BLaER1 treated with 17β-estradiol and CSF1 and Interleukin-3, amounts not matched to agents 10 nM and 100 nM (cell line): Measurements from ENCODE around the gene UBL4A.
"Not testable (repeated sequence)": the region's sequence is repeated elsewhere in the genome, so short reads cannot be mapped to it uniquely, and the experiment has no call there.

Experiments
- H3K27ac ChIP-seq, 11 experiments: shearing (Covaris generic); formaldehyde crosslinking; 2 replicates each; pipeline ENCODE4 v1.8.1; 2022
- H3K27me3 ChIP-seq, 11 experiments: shearing (Covaris generic); formaldehyde crosslinking; 2 replicates each; pipeline ENCODE4 v1.8.1; 2022
- H3K36me3 ChIP-seq, 11 experiments: shearing (Covaris generic); formaldehyde crosslinking; 2 replicates each; pipeline ENCODE4 v1.8.1; 2022
- H3K4me1 ChIP-seq, 10 experiments: shearing (Covaris generic); formaldehyde crosslinking; 2 replicates each; pipeline ENCODE4 v1.8.1; 2022
- H3K4me2 ChIP-seq, 11 experiments: shearing (Covaris generic); formaldehyde crosslinking; 2 replicates each; pipeline ENCODE4 v1.8.1; 2022
- H3K4me3 ChIP-seq, 10 experiments: shearing (Covaris generic); formaldehyde crosslinking; 2 replicates each; pipeline ENCODE4 v1.8.1; 2022
- H3K9ac ChIP-seq, 11 experiments: shearing (Covaris generic); formaldehyde crosslinking; 2 replicates each; pipeline ENCODE4 v1.8.1; 2022
- H3K9me3 ChIP-seq, 11 experiments: shearing (Covaris generic); formaldehyde crosslinking; replicated peaks in 1 of 11; 2 replicates each; pipeline ENCODE4 v1.8.1; 2022
- H4K20me1 ChIP-seq, 11 experiments: shearing (Covaris generic); formaldehyde crosslinking; 2 replicates each; pipeline ENCODE4 v1.8.1; 2022
- Cebpa-rat ChIP-seq, 11 experiments: shearing (Covaris generic); IDR thresholded peaks; 2 replicates each; pipeline ENCODE4 v1.8.1; 2022

The UBL4A gene

GRCh38 chrX:154506483-154507332 is 20.3 kb upstream of the UBL4A start:
- H3K27me3 ChIP-seq = peaks cover 9 to 82% (median 62%) of the 10 kb centered on the region in 11 experiments; a peak in 21 of 22 replicates
- H4K20me1 ChIP-seq = peaks cover 0 to 10% (median 0%) of the 10 kb centered on the region in 11 experiments; a peak in 2 of 22 replicates
- peaks cover 4 to 8% (median 7%) of the 10 kb centered on the region in 10 experiments; a peak in 19 of 20 replicates for H3K4me1 ChIP-seq
- H3K4me2 ChIP-seq = no peak overlapping the region
- H3K9me3 ChIP-seq = peaks cover 12 to 59% (median 32%) of the 10 kb centered on the region in 11 experiments; a peak in 21 of 22 replicates
- peaks cover 15 to 45% (median 22%) of the 10 kb centered on the region in 11 experiments; a peak in 19 of 22 replicates for H3K36me3 ChIP-seq
- no peak overlapping the region for H3K27ac ChIP-seq
- H3K9ac ChIP-seq = no peak overlapping the region
- no peak for TF ChIP-seq Cebpa-rat (IDR thresholded peaks at IDR 0.05)
- no peak overlapping the region for H3K4me3 ChIP-seq

- Histone ChIP-seq H3K9me3 (peaks cover 12 to 56% (median 30%) of the 10 kb centered on the region in 11 experiments; a peak in 21 of 22 replicates), H3K36me3 (peaks cover 15 to 45% (median 22%) of the 10 kb centered on the region in 11 experiments; a peak in 19 of 22 replicates), H3K4me1 (no peaks in the 10 kb centered on the region), H4K20me1 (peaks cover 0 to under 1% (median 0%) of the 10 kb centered on the region in 11 experiments; a peak in 1 of 22 replicates), H3K9ac (no peak overlapping the region), H3K4me3 (no peak overlapping the region), H3K4me2 (no peak overlapping the region), H3K27ac (no peak overlapping the region), H3K27me3 (peaks cover 9 to 81% (median 61%) of the 10 kb centered on the region in 11 experiments; a peak in 21 of 22 replicates)
- no peak for TF ChIP-seq Cebpa-rat (IDR thresholded peaks at IDR 0.05)
Measured at GRCh38 chrX:154505734-154506133, 19.3 kb upstream of the UBL4A start.

- Histone ChIP-seq H3K27me3 (peaks cover 17 to 85% (median 62%) of the 10 kb centered on the region in 11 experiments), H3K9me3 (peaks cover 0 to 30% (median 9%) of the 10 kb centered on the region in 11 experiments; a peak in 8 of 22 replicates), H4K20me1 (no peaks in the 10 kb centered on the region; a peak in 1 of 22 replicates), H3K36me3 (peaks cover 3 to 31% (median 14%) of the 10 kb centered on the region in 11 experiments; a peak in 14 of 22 replicates), H3K4me2 (no peak overlapping the region), H3K27ac (no peak overlapping the region), H3K4me3 (no peak overlapping the region), H3K9ac (no peak overlapping the region), H3K4me1 (no peaks in the 10 kb centered on the region)
- no peak for TF ChIP-seq Cebpa-rat (IDR thresholded peaks at IDR 0.05)
Measured at GRCh38 chrX:154502989-154503388, 16.6 kb upstream of the UBL4A start.

- Histone ChIP-seq H4K20me1 (no peaks in the 10 kb centered on the region; a peak in 1 of 22 replicates), H3K4me2 (no peak overlapping the region), H3K27ac (no peak overlapping the region), H3K4me3 (no peak overlapping the region), H3K9ac (no peak overlapping the region), H3K36me3 (peaks cover 3 to 22% (median 12%) of the 10 kb centered on the region in 11 experiments; a peak in 14 of 22 replicates), H3K4me1 (peaks cover 0 to 5% (median 0%) of the 10 kb centered on the region in 10 experiments; a peak in 2 of 20 replicates), H3K9me3 (peaks cover 0 to 29% (median 6%) of the 10 kb centered on the region in 11 experiments; a peak in 7 of 22 replicates), H3K27me3 (peaks cover 16 to 86% (median 69%) of the 10 kb centered on the region in 11 experiments)
- TF ChIP-seq Cebpa-rat (IDR thresholded peaks at IDR 0.05) = no peak
Measured at GRCh38 chrX:154502098-154502497, 15.7 kb upstream of the UBL4A start.

- H3K27ac ChIP-seq, H4K20me1 ChIP-seq, H3K9ac ChIP-seq, H3K4me1 ChIP-seq, H3K4me2 ChIP-seq, H3K4me3 ChIP-seq: not testable (repeated sequence)
- H3K9me3 ChIP-seq = peaks cover 0 to 22% (median 0%) of the 10 kb centered on the region in 11 experiments; a peak in 6 of 22 replicates
- H3K27me3 ChIP-seq = peaks cover 23 to 86% (median 74%) of the 10 kb centered on the region in 11 experiments
- H3K36me3 ChIP-seq = peaks cover 0 to 15% (median 8%) of the 10 kb centered on the region in 11 experiments; a peak in 14 of 22 replicates
Measured at GRCh38 chrX:154501423-154501822, 15.0 kb upstream of the UBL4A start.

GRCh38 chrX:154496591-154497137 is 10.2 kb upstream of the UBL4A start:
- H3K27ac ChIP-seq, H4K20me1 ChIP-seq, H3K9ac ChIP-seq, H3K9me3 ChIP-seq, H3K36me3 ChIP-seq, H3K4me3 ChIP-seq, H3K4me2 ChIP-seq, H3K4me1 ChIP-seq: not testable (repeated sequence)
- H3K27me3 ChIP-seq = peaks cover 49 to 99% (median 81%) of the 10 kb centered on the region in 11 experiments

GRCh38 chrX:154495472-154495922 is 9.1 kb upstream of the UBL4A start:
- Histone ChIP-seq H3K4me2 (no peak overlapping the region), H4K20me1 (0 out of 22 replicates have a peak, but pooled peaks cover 0 to 5% (median 0%) of the 10 kb centered on the region in 11 experiments), H3K4me1 (peaks cover 0 to 9% (median 6%) of the 10 kb centered on the region in 10 experiments; a peak in 11 of 20 replicates), H3K9me3 (peaks cover 0 to 11% (median 0%) of the 10 kb centered on the region in 11 experiments; a peak in 1 of 22 replicates), H3K9ac (no peak overlapping the region), H3K27ac (no peak overlapping the region), H3K4me3 (no peak overlapping the region), H3K36me3 (no peaks in the 10 kb centered on the region), H3K27me3 (peaks cover 49 to 88% (median 73%) of the 10 kb centered on the region in 11 experiments)
- TF ChIP-seq Cebpa-rat (IDR thresholded peaks at IDR 0.05) = no peak

GRCh38 chrX:154494715-154495114 is 8.3 kb upstream of the UBL4A start:
- Histone ChIP-seq H3K4me2 (no peak overlapping the region), H4K20me1 (0 out of 22 replicates have a peak, but pooled peaks cover 0 to 5% (median 0%) of the 10 kb centered on the region in 11 experiments), H3K36me3 (no peaks in the 10 kb centered on the region), H3K9me3 (peaks cover 0 to 19% (median 6%) of the 10 kb centered on the region in 11 experiments; a peak in 6 of 22 replicates), H3K4me3 (no peak overlapping the region), H3K4me1 (peaks cover 0 to 11% (median 8%) of the 10 kb centered on the region in 10 experiments; a peak in 16 of 20 replicates), H3K9ac (no peak overlapping the region), H3K27ac (no peak overlapping the region), H3K27me3 (peaks cover 44 to 81% (median 65%) of the 10 kb centered on the region in 11 experiments)
- no peak for TF ChIP-seq Cebpa-rat (IDR thresholded peaks at IDR 0.05)
